HG03571 (cell line): ENCODE data around the gene ZFPM1.

Experiments
- ATAC-seq: cut with Tn5 transposase; IDR thresholded peaks from one replicate; pipeline ENCODE4 v1.9.1; 2021; ENCODE audit not compliant: unreplicated experiment

Gene ZFPM1

DNA sequence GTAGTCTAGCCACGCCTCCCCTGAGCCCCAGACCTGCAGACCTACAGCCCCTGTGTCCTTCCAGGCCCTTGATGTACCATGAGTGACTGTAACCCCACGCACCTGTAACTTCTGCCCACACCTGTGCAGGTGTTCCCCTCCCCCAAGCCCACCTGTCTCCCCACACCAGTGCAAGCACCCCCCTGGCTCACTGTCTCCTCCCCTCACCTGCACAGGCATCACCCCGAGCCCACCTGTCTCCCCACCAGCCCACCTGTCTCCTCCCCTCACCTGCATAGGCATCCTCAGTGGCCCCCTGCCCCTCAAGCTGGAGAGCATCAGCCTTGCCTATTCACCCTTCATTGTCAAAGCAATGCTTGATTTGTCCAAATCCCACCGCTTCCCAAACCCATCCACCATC, 84.8 kb downstream of the ZFPM1 start:
- ATAC-seq, result no peak

DNA sequence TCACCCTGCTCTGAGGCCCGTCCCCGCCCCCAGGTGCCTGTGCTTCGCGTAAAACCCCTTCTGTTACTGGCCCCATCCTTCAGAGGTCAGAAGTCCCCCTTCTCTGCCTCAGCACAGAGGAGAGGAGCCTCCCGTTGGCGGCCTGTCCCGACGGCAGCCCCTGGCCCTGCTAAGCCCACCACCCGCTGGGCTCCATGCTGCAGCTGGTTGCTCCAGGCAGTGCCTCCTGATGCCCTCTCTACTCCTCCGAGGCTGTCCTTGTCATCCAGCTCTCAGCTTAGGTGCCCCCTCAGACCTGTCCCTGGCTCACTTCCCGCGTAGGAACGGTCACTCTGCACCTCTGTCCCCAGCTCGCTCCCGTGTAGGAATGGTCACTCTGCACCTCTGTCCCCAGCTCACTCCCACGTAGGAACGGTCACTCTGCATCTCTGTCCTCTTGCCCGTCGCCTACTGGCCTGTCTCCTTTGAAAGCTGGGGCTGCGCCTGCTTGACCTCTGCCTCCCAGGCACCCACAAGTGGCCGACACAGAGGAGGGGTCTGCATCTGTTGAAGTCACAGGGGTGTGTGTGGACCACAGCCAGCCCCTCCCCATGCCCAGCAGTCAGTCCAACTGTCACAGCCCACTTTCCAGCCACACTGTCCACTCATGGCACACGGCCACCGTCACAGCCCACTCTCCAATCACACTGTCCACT, 85.4 kb downstream of the ZFPM1 start:
- no peak for ATAC-seq

DNA sequence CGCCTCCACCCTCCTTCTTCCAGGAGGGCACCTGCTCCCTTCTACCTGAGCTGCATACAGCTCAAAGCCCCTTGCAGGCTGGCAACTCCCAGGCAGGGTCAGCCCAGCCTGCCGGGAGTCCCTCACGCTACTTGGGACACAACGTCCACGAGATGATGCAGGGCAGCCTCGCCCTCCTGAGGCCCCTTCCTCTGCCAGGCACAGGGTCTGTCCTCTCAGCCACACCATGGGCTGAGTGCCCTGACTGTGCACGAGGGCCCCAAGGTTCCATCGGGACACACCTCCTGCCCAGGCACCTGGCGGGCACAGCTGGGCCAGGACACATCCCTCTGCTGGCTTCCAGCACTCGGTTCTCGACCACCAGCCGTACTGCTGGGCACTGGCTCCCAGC, 86.2 kb downstream of the ZFPM1 start:
- ATAC-seq, result no peak

DNA sequence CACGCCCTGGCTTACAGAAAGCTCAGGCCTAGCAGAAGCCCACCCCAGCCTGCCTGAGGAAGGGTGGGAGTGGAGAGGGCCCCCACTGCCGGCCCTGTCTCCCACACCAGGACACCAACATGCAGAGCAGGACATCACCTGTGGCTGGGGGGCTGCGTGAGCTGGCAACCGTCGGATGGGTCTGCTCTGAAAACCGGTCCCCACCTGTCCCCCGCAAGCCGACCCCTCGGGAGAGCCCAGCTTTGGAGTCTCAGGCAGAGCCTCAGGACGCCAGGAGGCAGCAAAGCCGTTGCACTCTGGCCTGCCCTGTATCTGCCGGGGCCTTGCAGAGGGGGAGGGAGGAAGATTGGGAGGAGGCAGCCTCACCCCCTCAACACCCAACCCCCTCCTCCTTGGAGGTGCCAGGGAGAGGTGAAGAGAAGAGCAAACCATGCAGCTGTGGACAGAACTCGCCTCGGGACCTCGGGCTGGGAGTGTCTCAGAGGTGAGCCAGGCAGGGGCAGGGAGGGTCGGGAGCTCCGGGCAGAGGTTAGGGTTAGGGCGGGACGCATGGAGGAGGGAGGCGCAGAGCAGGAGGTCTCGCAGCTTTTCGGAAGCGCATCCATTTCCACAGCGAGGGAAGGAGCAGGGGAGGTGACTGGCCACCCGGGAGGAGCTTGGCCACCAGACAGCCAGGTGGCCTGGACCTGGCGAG, 86.7 kb downstream of the ZFPM1 start:
- ATAC-seq, result no peak

DNA sequence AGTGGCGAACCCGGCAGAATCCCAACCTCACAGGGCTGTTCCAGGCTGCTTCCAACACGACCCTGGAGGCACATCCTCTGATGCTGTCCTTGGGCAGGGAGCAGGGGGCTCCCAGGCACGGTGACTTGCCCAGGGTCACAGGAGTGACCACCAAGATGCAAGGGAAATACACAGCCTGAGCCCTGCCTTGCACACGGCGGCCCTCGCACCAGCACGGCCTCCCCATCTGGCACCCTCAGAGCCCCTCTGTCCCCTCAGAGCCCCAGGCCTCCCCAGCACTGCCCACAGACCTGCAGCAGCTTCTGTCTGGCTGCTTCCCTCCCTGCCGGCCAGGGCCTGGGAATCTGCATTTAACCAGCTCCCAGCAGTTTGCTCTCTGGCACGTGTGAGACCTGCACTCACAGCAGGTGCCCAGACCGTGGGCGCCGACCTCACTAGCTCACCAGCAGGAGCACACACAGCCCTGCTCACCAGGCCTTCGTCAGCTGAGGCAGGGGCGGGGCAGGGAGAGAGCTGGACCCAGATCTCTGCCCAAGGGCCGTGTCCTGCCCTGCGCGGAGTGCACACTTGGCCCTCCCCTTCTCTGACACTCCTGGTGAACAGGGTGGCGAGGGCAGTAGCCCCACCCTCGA, 87.4 kb downstream of the ZFPM1 start:
- ATAC-seq, result no peak

DNA sequence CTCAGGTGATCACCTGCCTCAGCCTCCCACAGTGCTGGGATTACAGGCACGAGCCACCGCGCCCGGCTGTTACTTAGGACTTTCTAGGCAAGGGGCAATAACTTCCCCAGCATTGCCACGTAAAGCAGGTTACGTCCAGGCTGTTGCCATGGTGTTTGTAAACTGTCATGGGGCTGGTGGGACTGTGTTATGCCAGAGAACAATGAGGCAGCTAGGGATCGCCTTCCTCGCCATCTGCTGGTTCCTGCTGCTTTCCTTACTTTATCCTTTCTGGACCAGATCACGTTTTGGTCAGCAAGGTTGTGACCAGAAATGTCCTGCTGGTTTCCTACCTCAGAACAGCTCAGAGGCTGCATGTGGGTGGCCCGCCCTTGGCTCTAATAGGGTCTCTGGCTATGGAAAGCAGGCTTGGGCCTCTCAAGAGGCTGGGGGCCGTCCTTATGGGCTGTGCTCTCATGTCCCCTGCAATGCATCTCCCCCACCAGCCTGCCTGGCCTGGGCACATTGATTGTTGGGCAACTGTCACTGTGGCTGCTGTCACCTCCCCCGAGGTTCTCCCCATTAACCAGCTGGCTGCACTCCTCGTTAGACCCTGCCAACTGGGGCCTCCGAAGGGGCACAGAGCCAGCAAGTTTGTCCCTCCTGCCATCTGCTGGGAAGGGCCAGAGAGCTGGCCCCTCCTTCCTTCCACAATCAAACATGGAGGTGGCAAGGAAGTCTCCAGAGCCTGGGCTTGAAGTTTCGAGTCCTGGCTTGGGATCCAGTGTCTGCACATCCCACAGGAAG, 88.9 kb downstream of the ZFPM1 start:
- no peak for ATAC-seq

DNA sequence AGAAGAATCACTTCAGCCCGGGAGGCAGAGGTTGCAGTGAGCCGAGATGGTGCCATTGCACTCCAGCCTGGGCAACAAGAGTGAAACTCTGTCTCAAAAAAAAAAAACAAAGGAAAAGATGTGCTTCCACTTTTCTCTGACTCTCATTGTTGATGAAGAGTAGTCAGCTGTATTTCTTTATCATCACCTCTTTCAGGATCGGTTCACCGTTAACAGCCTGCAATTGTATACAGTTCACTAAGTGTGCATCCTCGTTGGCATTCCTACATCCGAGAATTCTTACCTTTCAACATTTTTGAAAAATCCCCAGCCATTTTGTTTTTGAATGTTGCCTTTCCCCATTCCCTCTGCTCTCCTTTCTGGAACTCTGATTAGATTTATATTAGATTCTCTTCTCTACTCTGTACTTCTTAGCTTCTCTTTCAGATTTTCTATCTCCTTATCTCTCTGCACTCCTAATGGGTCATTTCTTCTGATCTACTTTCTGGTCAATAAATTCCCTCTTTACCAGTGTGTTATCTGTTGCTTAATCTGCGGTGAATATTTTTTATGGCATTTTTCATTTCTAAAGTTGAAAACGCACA, 90.2 kb downstream of the ZFPM1 start:
- ATAC-seq, result no peak

DNA sequence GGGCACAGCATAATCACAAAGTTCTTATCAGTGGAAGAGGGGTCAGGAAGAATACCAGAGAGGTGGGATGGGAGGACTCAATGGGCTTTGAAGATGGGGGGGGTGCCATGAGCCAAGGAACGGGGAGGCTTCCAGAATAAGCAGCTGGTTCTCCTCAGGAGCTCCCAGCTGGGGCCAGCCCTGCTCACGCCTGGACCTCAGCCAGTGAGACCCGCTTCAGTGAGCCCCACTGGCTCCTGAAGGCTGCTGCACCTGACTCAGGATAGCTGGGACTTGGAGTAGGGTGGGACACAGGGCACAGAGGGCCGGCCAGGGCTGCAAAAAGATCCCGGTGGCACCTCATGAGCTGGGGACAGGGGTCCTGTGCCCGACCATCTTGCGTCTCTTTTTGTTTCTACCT, 92.7 kb downstream of the ZFPM1 start:
- ATAC-seq, result no peak

DNA sequence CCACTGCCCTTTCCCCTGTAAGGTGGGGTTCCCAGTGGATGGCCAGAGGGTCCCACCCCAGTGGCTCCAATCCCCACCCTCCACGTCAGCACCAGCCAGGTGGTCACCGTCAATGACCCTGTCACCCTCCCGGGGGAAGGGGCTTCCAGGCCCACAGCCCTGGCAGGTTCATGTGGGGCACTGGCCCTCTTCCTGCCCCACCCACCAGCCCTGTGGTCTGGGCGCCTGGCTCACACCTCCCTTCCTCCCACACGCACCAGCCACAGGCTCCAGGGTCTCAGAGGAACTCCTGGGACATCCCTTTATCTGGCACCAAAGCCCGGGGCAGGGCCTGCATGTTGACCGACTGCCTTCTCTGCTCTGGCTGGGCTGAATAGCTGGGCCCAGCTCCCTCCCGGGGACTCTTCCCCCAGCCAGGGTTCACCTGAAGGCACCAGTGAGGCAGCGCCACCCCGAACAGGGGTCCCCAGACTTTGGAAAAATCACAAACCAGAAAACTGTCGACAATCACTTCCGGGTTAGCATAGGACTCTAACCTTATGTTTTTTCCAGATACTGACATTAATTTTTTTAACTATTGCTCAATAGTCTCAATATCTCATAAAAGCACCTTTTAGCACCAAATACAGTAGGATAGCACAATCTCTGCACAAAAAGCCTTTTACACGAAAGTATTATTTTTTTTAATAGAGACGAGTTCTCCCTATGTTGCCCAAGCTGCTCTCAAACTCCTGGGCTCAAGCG, 95.2 kb downstream of the ZFPM1 start:
- ATAC-seq, result no peak

DNA sequence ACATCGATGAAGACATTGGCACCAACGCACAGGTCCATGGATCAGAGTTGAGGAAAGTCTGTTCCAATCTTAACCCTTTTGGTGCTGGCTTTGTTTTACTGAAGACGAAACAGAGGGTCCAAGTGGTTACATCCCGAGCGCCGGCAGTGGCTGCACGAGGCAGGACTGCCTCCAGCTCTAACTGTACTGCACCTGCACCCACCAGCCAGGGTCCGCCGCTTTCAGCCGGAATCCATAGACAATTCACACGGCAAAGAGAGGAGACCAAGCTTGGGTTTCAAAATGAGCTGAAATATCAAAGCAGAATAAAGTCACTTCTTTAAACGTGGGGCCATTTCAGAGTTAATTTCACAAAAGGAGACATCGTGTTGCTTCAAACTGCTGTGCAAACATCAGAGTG, 95.9 kb downstream of the ZFPM1 start:
- no peak for ATAC-seq

DNA sequence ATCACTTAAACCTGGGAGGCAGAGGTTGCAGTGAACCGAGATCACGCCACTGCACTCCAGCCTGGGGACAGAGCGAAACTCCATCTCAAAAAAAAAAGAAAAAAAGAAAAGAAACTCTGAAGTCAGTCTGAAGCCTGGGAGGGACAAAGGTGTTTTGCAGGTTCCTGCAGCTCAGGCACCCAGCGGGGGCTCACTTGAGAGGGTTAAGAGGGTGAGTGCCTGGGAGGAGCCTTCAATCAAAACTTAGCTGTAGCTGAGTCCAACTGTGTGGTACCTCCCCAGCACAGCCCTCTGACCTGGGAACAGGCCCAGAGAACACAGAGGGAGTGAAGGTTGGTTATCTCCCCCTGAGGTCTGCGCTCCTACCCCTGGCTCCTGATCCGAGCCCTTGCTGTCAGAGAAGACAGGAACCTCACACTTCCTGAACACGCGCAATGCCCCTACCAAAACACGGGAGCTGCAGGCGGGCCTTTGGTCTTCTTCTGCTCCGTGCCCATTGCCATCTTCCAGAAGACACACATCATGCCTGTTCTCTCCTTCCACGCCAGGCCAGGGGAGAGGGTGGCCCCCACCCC, 96.7 kb downstream of the ZFPM1 start:
- ATAC-seq, result no peak

DNA sequence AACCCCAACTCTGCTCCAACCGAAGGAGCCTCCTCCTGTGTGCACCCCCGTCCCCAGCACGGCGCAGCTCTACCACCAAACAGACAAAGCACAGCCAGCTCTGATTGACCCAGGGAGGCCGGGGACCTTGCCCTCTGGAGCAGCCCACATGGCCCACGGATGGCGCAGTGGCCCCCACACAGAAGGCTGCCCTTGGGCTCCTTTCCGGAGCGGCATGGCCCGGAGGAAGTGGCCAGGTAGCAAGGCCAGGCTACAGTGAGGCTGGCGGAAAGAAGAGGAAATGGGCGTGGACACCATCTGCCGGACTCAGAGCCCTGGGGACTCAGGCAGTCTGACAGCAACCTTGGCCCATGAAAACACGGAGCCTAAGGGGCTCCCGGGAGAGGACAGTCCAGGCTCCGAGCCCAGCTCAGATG, 97.2 kb downstream of the ZFPM1 start:
- ATAC-seq, result no peak

DNA sequence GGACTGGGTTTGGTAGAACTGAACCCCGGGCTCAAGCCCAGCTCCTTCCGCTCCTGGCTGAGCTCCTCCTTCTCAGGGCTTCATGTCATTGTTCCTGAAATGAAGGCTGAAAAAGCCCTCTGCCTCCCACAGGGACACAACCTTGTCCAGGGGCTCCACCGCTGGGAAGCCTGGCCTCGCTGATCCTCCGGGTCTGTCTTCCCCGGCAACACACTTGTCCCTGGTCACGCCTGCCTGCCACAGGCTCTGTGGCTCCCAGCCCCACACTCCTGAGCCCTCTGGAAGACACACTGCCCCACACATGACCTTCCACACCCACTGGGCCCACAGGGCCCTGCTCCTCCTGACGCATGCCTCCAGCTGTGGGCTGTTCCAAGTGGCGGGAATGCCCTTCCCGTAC, 99.1 kb downstream of the ZFPM1 start:
- no peak for ATAC-seq

DNA sequence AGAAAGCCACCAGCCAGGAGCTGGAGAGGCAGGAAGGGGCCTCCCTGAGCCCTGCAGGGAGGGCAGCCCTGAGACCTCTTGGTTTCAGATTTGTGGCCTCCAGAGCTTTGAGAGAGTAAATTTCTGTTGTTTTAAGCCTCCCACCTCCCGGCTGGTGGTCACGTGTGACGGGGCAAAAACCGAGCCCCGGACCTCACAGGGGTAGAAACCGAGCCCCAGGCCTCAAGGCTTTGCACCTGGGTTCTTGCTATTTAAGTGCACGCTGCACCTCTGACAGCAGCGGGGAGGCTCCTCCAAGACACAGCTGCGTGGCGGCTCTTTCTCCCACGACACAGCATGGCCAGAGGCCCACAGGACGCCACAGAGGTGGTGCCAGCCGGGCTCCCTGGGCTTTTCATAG, 99.7 kb downstream of the ZFPM1 start:
- ATAC-seq, result no peak

DNA sequence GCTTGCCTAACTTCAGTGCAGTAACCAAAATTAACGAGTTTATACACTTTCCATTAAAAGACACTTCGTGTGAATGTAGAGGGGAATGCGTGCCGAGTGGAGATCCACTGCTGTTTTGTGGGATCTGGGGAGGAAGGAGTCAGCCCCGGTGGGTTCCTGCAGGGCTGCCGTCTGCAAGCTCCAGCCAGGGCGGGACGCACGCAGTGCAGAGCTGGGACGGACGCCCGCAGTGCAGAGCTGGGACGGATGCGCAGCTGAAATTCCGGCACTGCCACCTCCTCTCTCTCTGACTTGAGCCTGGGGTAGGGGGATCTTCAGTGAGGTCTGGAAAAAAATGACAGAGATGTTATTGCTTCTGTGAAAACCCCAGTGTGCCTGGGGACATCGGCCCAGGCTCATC, 100.7 kb downstream of the ZFPM1 start:
- ATAC-seq, result no peak

DNA sequence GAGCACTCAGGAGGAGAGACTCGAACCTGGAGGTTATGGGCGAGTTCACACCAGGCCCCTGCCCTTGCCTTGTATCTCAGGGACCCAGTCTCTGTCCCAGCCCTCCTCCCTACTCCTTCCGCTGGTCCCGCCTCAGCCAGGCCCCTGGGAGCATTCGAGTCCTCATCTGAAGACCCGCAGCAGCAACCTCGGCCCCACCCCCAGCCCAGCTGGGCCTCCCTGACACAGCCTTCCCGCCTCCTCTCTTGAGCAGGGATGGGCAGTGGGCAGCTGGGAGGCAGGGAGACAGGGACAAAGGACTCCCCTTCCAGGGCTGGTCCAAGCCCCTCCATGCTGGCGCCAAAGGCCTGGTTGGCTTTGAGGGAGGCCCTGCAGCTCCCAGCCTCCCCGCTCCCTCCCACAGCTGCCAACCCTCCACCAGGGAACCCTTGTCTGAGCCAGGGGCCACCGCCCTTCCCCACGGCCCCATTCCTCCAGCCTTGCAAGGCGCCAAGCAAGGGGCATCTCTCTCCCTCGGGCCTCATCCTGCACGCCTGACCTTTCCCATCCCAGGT, 101.7 kb downstream of the ZFPM1 start:
- ATAC-seq, result no peak

DNA sequence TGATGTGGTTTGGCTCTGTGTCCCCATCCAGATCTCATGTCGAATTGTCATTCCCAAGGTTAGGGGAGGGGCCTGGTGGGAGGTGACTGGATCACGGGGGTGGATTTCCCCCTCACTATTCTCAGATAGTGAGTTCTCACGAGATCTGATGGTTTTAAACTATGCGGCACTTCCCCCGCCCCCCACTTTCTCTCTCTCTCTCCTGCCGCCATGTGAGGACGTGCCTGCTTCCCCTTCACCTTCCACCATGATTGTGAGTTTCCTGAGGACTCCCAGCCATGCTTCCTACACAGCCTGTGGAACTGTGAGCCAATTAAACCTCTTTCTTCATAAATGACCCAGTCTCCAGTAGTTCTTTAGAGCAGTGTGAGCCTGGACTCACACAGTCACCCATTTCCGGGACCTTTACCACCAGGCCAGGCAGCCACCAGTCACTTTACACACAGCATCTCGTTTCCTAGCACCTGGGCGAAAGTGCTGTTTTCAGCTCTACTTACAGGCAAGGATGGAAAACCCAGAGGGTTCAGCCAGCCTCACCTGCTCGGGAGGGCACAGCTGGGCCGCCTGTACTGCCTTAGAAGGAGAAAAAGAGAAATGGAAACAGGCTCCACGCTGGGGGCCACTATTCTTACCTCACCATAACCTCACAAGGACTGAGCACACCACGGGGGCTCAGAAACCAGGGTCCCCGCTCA, 103.4 kb downstream of the ZFPM1 start:
- ATAC-seq, result no peak

DNA sequence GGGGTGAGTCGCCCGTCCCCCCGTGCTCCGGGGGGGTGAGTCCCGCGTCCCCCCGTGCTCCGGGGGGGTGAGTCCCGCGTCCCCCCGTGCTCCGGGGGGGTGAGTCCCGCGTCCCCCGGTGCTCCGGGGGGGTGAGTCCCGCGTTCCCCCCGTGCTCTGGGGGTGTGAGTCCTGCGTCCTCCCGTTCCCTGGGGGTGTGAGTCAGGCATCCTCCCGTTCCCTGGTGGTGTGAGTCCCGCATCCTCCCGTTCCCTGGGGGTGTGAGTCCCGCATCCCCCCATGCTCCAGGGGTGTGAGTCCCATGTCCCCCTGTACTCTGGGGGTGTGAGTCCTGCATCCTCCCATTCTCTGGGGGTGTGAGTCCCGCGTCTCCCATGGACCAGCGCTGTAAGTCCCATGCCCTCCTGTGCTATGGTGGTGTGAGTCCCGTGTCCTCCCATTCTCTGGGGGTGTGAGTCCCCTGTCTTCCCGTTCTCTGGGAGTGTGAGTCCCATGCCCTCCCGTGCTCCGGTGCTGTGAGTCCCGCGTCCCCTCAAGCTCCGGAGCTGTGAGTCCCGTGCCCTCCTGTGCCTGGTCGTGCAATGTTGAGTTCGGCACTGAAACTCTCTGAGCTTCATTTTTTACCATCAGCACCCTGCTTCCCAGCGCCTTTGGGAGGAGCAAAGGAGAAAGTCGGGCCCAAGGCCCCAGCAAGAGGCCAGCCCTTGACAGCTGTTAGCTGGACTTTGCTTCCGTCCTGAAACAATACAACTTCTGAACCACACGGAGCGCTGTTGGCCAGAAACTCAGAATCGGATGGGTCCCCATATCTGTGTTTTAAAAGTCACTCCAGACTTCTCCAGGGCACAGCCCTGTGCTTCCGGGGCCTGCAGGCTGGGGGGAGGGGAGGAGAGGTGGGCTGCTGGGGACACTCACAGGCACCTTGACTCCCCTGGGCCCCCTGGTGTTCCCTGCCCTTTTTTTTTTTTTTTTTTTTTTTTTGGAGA, 105.7 kb downstream of the ZFPM1 start:
- ATAC-seq, result no peak
